GM18519 (cell line): Measurements from ENCODE around the gene ARMC3.
A peak's percentile ranks its signal among the peaks of the same experiment; 100 is the strongest.
"Not testable (repeated sequence)": the region's sequence is repeated elsewhere in the genome, so short reads cannot be mapped to it uniquely, and the experiment has no call there.

Experiments used
- ATAC-seq: cut with Tn5 transposase; IDR thresholded peaks from one replicate; pipeline ENCODE4 v1.9.1; 2021; ENCODE audit warnings: mild to moderate bottlenecking, moderate library complexity; ENCODE audit not compliant: unreplicated experiment, low FRiP score

Gene ARMC3, protein sequence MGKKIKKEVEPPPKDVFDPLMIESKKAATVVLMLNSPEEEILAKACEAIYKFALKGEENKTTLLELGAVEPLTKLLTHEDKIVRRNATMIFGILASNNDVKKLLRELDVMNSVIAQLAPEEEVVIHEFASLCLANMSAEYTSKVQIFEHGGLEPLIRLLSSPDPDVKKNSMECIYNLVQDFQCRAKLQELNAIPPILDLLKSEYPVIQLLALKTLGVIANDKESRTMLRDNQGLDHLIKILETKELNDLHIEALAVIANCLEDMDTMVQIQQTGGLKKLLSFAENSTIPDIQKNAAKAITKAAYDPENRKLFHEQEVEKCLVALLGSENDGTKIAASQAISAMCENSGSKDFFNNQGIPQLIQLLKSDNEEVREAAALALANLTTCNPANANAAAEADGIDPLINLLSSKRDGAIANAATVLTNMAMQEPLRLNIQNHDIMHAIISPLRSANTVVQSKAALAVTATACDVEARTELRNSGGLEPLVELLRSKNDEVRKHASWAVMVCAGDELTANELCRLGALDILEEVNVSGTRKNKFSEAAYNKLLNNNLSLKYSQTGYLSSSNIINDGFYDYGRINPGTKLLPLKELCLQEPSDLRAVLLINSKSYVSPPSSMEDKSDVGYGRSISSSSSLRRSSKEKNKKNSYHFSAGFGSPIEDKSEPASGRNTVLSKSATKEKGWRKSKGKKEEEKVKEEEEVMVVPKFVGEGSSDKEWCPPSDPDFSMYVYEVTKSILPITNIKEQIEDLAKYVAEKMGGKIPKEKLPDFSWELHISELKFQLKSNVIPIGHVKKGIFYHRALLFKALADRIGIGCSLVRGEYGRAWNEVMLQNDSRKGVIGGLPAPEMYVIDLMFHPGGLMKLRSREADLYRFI

DNA sequence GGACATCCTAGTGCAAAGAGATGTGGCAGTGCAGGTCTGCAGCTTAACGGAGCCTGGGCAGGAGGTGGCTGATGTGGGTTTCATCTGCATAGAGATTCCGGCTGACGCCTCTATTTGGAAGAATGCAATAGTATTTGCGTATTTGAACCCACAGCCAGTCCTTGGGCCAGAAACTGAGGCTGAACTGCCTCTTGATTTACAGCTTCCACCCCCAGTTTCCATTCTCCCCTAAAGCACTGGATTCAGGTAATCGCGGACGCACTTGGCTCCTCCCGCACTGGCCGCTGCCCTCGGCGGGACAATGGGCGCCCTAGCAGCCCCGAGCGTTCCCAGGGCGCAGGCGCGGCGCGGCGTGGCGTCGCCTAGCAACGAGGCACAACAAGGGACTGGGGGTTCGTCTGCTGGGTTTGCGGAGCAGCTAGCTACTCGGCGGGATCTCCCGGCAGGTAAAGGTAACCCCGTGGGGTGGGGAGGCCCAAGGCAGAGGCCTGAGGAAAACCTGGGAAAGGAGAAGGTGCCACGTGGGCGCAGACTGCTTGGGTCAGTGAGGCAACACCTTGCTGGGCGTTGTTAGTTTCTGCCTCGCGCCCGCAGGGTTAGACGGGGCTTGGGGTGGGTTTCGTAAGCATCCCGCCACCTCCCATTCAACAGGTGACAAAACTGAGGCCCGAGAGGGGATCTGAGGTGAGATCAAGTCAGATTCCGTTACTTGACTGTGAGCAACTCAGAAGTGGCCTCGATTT lies at the start of gene ARMC3:
Gene ARMC3, plus strand, starts transcription at position 393 of the 743 bp plus-strand sequence. CDS start 3,944 bp downstream, outside the sequence.
- ATAC-seq: peak; percentile 72

DNA sequence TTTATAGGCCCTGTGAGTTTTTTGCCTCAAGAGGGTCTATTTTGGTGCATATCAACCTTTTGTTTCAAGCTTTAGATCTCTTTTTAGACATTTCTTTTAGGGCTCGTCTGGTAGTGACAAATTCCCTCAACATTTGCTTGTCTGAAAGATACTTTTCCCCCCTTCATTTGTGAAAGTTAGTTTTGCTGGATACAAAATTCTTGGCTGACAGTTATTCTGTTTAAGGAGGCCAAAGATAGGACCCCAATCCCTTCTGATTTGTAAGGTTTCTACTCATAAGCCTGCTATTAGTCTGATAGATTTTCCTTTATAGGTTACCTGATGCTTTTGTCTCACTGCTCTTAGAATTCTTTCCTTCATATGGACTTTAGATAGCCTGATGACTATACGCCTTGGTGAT lies 36.1 kb upstream of the ARMC3 start:
- ATAC-seq: no peak

DNA sequence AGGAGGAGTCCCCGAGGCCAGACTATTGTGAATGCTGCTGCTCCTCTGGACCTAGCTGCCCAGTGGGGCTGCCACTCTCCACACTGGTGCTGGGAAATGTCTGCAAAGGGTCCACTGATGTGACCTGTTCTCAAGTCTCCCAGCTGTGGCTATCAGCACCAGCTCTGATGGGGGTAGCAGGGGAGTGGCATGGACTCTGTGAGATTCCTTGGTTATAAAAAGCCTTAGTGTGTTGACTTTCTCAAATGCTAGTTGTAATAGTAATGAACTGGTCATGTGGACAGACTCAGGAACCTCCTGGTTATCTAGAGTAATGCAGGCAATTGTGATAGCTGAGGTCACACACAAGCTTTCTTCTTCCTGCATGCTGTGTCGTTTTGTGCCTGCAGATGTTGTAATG lies 34.1 kb upstream of the ARMC3 start:
- ATAC-seq: no peak

DNA sequence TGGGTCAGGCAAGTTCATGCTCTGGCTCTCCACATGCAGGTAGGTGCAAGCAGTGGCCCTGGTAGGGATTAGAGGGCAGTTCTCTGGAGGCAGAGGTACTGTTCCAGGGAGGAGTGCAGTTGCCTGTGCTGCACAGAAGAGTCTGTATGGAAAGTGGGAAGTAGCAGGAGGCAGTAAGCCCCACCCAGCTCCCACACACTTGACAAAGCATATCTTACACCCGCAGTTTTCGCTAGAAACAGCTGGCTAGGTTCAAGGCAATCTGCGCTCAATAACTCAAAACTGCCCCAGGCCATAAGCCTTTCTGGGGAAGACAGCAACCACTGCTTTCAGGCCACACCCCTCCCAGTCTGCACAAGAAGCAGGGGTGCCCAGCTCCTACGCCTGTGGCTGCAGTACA lies 33.1 kb upstream of the ARMC3 start:
- no peak for ATAC-seq

DNA sequence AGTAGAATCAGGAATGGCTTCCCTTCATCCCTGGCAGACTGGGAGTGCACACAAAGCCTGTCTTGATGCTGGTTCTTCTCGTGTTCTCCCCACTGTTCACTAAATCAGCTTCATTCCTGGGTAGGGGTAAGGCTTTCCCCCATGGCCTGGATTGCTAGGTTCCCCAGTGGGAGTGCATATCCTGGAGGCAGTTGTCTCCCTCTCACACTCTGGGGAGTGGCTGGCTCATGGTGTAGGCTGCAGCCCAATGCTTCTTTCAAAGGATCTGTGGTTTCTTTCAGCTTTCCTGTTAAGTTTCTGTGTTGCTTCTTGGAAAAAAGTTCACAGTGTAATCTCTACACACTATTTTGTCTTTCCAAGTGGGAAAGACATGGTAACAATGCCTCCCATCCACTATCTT lies 32.6 kb upstream of the ARMC3 start:
- no peak for ATAC-seq

DNA sequence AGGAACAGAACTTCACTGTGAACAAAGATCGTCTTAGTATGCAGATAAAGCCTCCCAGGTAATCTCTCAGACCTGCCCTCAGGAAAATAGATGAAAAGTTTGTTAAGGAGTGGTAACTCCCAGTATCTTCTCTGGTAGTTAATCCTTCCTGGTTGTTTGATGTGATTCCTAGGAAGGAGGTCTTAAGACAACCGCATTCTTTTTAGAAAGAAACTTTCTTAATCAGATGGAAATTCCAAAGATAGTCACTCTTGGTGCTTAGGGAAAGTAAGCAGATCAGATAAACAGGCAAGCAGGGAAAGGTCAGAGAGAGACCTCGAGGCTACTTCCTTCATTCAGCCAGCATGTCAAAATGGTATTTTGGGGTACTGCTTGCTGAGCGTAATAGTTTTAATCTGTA lies 30.5 kb upstream of the ARMC3 start:
- ATAC-seq: no peak

DNA sequence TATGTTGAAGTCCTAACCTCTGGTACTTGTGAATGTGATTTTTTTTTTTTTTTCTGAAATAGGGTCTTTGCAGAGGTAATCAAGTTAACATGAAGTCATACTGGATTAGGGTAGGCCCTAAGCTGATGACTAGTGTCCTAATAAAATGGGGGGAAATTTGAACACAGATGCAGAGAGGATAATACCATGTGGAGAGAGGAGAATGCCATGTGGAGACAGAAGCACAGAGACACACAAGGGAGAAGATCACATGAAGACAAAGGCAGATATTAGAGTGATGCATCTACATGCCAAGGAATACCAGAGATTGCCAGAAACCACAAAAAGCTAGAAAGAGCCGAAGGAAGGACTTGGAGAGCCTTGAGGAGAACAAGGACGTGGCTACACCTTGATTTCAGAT lies 28.5 kb upstream of the ARMC3 start:
- ATAC-seq: no peak

DNA sequence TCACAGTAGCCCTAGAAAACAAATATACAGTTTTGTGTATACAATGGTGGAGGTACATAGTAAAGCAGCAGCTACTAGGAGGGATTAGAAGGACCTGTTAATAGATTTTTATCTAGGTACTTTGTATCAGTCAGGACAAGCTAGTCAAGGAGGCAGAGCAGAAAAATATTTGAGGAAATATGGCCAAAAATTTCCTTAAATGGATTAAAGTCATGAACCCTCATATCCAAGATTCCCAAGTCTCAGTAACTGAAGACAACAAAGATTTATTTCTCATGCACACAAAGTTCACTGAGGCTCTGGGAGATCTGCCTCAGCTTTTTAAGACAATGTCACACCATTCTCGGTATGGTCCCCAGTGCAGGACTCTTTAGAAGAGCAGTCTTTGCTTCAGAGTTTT lies 28.1 kb upstream of the ARMC3 start:
- no peak for ATAC-seq

DNA sequence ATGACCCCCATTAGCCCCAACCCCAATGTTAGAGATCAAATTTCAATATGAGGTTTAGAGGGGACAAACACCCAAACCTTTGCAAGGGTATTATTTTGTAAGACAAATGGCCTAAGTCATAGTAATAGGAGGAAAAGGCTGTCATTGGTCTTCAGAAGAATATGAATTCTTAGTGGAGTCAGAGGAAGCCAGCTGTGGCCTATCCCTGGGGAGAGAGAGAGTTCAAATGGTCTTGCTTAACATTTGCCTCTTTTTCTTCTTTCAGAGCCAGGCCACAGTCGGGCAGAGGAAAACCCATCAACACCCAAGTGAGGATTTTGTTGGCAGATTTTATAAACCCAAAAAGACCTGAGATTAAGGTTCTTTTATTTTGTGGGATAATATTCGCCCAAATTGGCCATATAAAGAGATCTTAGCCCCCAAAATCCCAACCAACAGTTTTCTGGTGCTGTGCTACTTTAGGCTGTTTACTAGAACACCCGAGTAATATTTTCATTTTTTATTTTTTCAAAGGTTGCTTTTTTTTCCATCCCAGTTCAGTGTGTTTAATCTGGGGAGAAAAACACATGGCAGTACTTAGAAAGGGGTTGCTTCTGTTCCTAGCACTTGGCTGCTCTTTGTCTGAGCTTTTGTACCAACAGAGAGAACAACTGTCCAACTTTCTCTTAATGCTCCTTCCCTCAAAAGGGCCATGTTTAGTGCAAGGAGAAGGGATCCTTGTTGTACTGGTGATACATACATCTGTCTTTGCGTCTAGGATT lies 26.8 kb upstream of the ARMC3 start:
- no peak for ATAC-seq

DNA sequence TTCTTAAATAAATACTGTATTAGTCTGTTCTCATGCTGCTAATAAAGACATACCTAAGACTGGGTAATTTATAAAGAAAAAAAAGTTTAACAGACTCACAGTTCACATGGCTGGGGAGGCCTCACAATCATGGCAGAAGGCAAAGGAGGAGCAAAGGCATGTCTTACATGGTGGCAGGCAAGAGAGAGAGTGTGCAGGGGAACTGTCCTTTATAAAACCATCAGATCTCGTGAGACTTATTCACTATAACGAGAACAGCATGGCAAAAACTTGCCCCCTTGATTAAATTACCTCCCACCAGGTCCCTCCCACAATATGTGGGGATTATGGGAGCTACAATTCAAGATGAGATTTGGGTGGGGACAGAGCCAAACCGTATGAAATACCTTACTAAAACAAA lies 25.7 kb upstream of the ARMC3 start:
- ATAC-seq: not testable (repeated sequence)

DNA sequence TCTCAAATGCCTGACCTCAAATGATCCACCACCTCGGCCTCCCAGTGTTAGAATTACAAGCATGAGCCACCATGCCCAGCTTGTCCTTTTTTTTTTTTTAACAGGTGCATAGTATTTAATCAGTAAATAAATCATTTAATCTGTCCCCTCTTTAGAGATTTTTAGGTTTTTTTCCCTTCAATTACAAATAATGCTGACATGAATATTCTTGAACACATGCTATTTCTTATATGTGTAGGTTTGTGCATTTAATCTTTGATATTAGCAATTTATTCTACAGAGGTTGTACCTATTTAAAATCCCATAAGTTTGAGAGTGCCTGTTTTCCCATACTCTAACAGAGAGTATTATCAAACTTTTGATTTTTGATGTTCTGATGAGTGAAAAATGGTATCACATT lies 24.2 kb upstream of the ARMC3 start:
- no peak for ATAC-seq

DNA sequence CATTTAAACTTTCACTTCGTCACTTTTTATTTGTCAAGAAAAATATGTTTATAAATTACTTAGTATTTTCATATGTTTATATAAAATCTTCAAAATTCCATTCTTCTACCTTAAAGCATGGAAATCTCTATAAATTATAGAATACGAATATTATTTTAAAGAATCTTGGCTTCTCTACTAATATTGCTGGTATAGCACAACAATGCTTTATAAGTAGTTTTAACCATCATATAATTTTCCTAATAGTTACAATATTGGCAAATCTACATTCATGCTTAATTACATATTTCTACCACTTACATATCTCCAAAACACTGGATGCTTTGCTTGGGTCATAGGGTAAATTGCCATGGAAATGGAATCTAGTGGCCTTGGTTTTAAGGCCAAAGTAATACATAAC lies 21.1 kb upstream of the ARMC3 start:
- ATAC-seq: no peak

DNA sequence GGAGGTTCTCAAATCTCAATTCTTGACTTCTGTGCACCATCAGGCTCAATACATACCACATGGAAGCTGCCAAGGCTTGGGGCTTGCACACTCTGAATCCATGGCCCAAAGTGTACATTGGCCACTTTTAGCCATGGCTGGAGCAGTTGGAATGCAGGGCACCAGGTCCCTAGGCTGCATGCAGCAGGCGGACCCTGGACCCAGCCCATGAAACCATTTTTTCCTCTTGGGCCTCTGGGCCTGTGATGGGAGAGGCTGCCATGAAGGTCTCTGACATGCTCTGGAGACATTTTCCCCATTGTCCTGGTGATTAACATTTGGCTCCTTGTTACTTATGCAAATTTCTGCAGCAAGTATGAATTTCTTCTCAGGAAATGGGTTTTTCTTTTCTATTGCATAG lies 19.0 kb upstream of the ARMC3 start:
- no peak for ATAC-seq

DNA sequence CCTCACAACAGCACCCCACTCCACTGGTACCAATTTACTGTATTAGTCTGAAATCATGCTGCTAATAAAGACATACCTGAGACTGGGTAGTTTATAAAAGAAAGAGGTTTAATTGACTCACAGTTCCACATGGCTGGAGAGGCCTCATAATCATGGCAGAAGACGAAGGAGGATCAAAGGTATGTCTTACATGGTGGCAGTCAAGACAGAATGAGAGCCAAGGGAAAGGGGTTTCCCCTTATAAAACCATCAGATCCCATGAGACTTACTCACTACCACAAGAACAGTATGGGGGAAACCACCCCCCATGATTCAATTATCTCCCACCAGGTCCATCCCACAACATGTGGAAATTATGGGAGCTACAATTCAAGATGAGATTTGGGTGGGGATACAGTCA lies 18.2 kb upstream of the ARMC3 start:
- not testable (repeated sequence) for ATAC-seq

DNA sequence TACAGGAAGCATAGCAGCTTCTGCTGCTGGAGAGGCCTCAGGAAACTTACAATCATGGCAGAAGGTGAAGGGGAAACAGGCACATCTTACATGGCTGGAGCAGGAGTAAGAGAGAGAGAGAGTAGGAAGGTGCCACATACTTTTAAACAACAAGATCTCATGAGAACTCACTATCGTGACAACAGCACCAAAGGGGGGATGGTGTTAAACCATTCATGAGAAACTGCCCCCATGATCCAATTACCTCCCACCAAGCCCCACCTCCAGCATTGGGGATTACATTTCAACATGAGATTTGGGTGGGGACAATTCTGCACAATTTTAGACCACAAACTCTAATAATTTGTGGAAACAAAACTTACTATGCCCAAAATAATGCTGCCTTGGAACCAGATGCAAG lies 16.8 kb upstream of the ARMC3 start:
- ATAC-seq: no peak

DNA sequence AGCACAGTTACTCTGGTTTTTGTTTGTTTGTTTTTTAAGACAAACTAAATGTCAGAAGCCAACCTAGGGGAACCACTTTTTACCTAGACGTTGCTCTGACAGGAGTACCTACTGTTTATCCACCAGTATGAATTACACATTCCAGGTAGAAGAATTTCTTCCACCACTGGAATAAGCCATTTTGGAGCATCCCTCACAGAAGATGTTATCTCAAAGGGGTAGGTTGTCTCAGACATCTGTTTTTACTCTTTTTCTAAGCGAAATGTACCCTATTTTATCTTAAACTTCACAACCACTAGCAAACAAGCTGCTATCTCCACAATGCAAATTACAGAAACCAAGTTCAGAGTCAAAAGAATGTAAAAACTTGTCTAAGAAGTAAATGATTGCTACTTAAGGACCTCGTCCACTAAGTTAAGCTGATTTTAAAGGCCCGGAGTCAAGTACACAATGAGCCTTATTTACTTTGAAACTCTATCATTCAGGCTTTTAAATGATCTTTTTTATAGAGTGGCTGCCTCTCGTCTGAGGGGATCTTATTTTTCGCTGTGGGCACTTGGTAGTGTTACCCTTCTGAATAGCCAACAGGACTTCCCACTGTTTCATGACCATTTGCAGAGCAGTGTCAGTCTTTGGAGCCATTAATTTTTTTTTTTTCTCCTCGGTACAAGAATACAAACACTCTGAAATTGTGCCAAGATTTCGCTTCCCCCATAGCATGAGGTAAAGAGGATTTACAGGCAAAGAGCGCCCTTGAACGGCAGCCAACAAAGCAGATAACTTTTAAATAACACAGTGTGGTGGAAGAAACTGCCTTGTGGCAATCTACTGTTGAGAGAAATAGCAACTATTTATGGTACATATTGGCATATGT lies 15.7 kb upstream of the ARMC3 start:
- ATAC-seq: no peak

DNA sequence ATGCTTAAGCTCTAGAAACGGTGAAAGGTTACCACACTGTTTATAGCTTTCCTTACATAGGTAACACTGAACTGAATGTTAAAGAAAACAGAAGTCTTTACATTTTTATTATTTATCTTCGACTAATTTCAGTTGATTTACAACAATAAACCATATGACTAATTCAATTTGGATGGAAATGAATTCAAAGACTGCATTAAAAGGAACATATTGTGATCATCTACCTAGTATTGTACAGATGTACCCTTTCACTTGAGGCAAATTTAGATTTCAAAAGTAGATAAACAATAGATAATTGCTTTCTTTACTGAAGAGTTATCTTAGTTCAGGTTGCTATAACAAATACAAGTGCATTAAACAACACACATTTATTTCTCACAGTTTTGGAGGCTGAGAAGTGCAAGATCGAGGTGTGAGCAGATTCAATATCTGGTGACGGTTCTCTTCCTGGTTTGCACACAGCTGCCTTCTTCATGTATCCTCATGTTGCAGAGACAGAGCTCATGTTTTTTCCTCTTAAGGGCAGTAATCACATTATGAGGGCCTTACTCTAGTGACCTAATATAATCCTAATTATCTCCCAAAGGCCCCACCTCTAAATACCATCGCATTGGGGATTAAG lies 15.0 kb upstream of the ARMC3 start:
- ATAC-seq: no peak

DNA sequence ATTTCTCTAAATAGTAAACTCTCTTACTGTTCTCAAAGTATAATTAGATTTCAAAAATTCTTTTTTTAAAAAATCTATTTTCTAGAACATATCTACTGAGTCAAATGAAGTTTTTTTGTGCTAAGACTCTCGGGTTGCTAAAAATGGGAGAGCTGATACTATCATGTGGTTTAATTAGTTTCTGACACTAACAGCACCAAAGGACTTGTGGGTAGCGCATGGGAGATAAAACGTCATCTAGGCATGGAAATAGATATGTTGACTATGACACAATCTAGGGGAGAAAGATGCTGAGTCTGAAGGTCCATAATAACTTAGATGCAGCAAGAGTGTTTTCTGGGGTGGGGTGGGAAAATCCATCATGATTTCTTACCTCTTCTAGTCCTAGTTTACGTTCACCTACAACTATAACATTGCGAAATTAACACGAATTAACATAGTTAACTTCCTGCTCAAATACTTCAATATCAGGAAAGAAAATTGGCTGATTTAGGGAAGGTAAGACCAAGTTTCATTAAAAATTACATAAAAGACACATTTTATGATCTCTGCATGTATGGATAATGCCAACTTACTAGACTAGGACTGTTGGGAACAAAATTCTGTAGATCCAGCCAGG lies 14.3 kb upstream of the ARMC3 start:
- ATAC-seq: no peak

DNA sequence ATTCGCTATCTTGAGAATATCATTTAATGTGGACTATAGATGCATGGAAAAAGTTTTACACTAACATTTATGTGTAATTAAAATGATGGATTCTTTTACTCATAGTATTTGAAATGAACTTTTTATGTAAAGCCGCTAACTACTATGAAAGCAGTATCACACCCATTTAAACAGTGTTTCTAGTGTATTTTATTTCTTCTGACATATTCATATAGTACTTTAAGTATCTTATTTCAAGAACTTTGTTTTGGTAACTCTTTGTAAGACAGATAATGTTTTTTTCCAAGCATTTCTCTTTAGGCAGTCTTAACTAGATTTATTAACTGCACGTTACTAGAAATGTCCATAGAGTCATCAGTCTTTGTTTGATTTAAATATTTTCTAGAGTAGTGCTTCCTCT lies 12.5 kb upstream of the ARMC3 start:
- ATAC-seq: no peak
